GM10266 (cell line): ENCODE data around the gene MAP4.
A peak's percentile ranks its signal among the peaks of the same experiment; 100 is the strongest.
"Not testable (repeated sequence)": the region's sequence is repeated elsewhere in the genome, so short reads cannot be mapped to it uniquely, and the experiment has no call there.

ENCODE experiments used
- DNase-seq: peaks from one replicate; pipeline ENCODE4 v3.0.0; 2012; ENCODE audit errors: extremely low spot score
- CTCF ChIP-seq: IDR thresholded peaks from 2 replicates; pipeline ENCODE4 v1.5.1; 2012; ENCODE audit warnings: mild to moderate bottlenecking, low read depth; ENCODE audit not compliant: control insufficient read depth, insufficient read depth; ENCODE audit errors: missing control alignments

MAP4 gene

GRCh38 chr3:47836986-47837385, 179.2 kb downstream of the MAP4 start:
- no peak for TF ChIP-seq CTCF
- no peak for DNase-seq

- not testable (repeated sequence) for DNase-seq
Observed at GRCh38 chr3:47829482-47829881, 186.7 kb downstream of the MAP4 start.

GRCh38 chr3:47825590-47825989, 190.6 kb downstream of the MAP4 start:
- DNase-seq = no peak
- no peak for TF ChIP-seq CTCF

GRCh38 chr3:47824541-47825473, 191.4 kb downstream of the MAP4 start:
- peak; percentile 94 for TF ChIP-seq CTCF
- peak; percentile 95 for DNase-seq

- no peak for TF ChIP-seq CTCF
- DNase-seq = no peak
Observed at GRCh38 chr3:47817609-47818008, 198.6 kb downstream of the MAP4 start.

- DNase-seq = no peak
- TF ChIP-seq CTCF = no peak
Observed at GRCh38 chr3:47813551-47814177, 202.6 kb downstream of the MAP4 start.

- no peak for TF ChIP-seq CTCF
- no peak for DNase-seq
Observed at GRCh38 chr3:47804577-47804976, 211.6 kb downstream of the MAP4 start.
